HEK293 (cell line): ENCODE measurements around the gene SVIL.
A peak's percentile ranks its signal among the peaks of the same experiment; 100 is the strongest.
"Not testable (repeated sequence)": the region's sequence is repeated elsewhere in the genome, so short reads cannot be mapped to it uniquely, and the experiment has no call there.

Source experiments
- CTCF ChIA-PET: fragments of 350-600 bp; formaldehyde crosslinking; extraction: SDS; loops from one replicate; lab custom pipeline; 2021; ENCODE audit warnings: antibody characterized with exemption; lab: Yijun Ruan, JAX
- POLR2A ChIA-PET: fragments of 300-600 bp; formaldehyde crosslinking; extraction: SDS; loops from one replicate; lab custom pipeline; 2020; ENCODE audit warnings: antibody characterized with exemption, inconsistent platforms; lab: Yijun Ruan, JAX
- H3K27ac ChIP-seq: fragments of 200-500 bp; sonication (Bioruptor generic); 2 replicates; pipeline ENCODE4 v1.5.1; 2014; ENCODE audit warnings: low read depth, low read length, control low read depth, inconsistent platforms; ENCODE audit errors: extremely low read depth
- H3K36me3 ChIP-seq, 2 experiments: fragments of 200-500 bp in 1 of 2; sonication (Bioruptor generic) in 1 of 2; 1 replicate in 1 of 2; 2 replicates in 1 of 2; pipeline ENCODE4 v1.5.1; 2014 to 2017; ENCODE audit warnings: inconsistent platforms in 2 of 2, low read length in 2 of 2; ENCODE audit not compliant: control insufficient read depth in 2 of 2, insufficient read depth in 1 of 2
- H3K4me1 ChIP-seq: fragments of 200-500 bp; sonication (Bioruptor generic); 2 replicates; pipeline ENCODE4 v1.5.1; 2014; ENCODE audit warnings: mild to moderate bottlenecking, low read length, inconsistent platforms; ENCODE audit not compliant: control insufficient read depth, insufficient read depth
- H3K4me3 ChIP-seq: 2 replicates; pipeline ENCODE4 v1.5.1; 2011; ENCODE audit warnings: low read depth, mild to moderate bottlenecking, control low read depth, low read length, moderate library complexity
- H3K9me3 ChIP-seq: fragments of 200-500 bp; sonication (Bioruptor generic); 2 replicates; pipeline ENCODE4 v1.5.1; 2014; ENCODE audit warnings: low read depth, low read length, inconsistent platforms; ENCODE audit not compliant: control insufficient read depth, insufficient read depth
- AEBP2 ChIP-seq: fragments of 450-650 bp; formaldehyde crosslinking; IDR thresholded peaks from 2 replicates; pipeline ENCODE4 v1.5.1; 2016; ENCODE audit warnings: missing biosample characterization, missing genetic modification characterization, borderline replicate concordance
- ATF2 ChIP-seq: fragments of 450-650 bp; formaldehyde crosslinking; IDR thresholded peaks from 2 replicates; pipeline ENCODE4 v1.5.1; 2016; ENCODE audit warnings: missing biosample characterization, missing genetic modification characterization, low read depth
- BCL11A ChIP-seq: fragments of 450-650 bp; formaldehyde crosslinking; IDR thresholded peaks from 2 replicates; pipeline ENCODE4 v1.5.1; 2016; ENCODE audit warnings: low read depth, missing biosample characterization, missing genetic modification characterization
- EGR2 ChIP-seq: fragments of 450-650 bp; formaldehyde crosslinking; IDR thresholded peaks from 2 replicates; pipeline ENCODE4 v1.5.1; 2016; ENCODE audit warnings: low read depth, missing biosample characterization, missing genetic modification characterization
- SCRT2 ChIP-seq: fragments of 450-650 bp; formaldehyde crosslinking; IDR thresholded peaks from 2 replicates; pipeline ENCODE4 v1.5.1; 2016; ENCODE audit warnings: missing biosample characterization, missing genetic modification characterization
- ZBTB20 ChIP-seq: fragments of 450-650 bp; formaldehyde crosslinking; IDR thresholded peaks from 2 replicates; pipeline ENCODE4 v1.5.1; 2016; ENCODE audit warnings: missing biosample characterization, missing genetic modification characterization
- ZFHX2 ChIP-seq: fragments of 450-650 bp; formaldehyde crosslinking; conservative IDR thresholded peaks from 2 replicates; pipeline ENCODE4 v1.5.1; 2016; ENCODE audit warnings: missing biosample characterization, missing genetic modification characterization
- ZNF132 ChIP-seq: fragments of 450-650 bp; formaldehyde crosslinking; IDR thresholded peaks from 2 replicates; pipeline ENCODE4 v1.5.1; 2017; ENCODE audit warnings: missing biosample characterization, missing genetic modification characterization, borderline replicate concordance
- ZNF138 ChIP-seq: fragments of 450-650 bp; formaldehyde crosslinking; IDR thresholded peaks from 2 replicates; pipeline ENCODE4 v1.5.1; 2016; ENCODE audit warnings: missing biosample characterization, missing genetic modification characterization, borderline replicate concordance
- ZNF155 ChIP-seq: fragments of 450-650 bp; formaldehyde crosslinking; IDR thresholded peaks from 2 replicates; pipeline ENCODE4 v1.5.1; 2016; ENCODE audit warnings: missing biosample characterization, missing genetic modification characterization
- ZNF157 ChIP-seq: fragments of 450-650 bp; formaldehyde crosslinking; IDR thresholded peaks from 2 replicates; pipeline ENCODE4 v1.5.1; 2016; ENCODE audit warnings: missing biosample characterization, missing genetic modification characterization
- ZNF211 ChIP-seq: fragments of 450-650 bp; formaldehyde crosslinking; IDR thresholded peaks from 2 replicates; pipeline ENCODE4 v1.5.1; 2016; ENCODE audit warnings: low read depth, missing biosample characterization, missing genetic modification characterization
- ZNF37A ChIP-seq: fragments of 450-650 bp; IDR thresholded peaks from 2 replicates; pipeline ENCODE4 v1.5.1; 2018; ENCODE audit warnings: missing biosample characterization, missing genetic modification characterization
- ZNF623 ChIP-seq: fragments of 450-650 bp; formaldehyde crosslinking; IDR thresholded peaks from 2 replicates; pipeline ENCODE4 v1.5.1; 2016; ENCODE audit warnings: missing biosample characterization, missing genetic modification characterization
- ZNF624 ChIP-seq: fragments of 450-650 bp; formaldehyde crosslinking; IDR thresholded peaks from 2 replicates; pipeline ENCODE4 v1.5.1; 2017; ENCODE audit warnings: missing biosample characterization, missing genetic modification characterization
- ZNF639 ChIP-seq: fragments of 450-650 bp; formaldehyde crosslinking; IDR thresholded peaks from 2 replicates; pipeline ENCODE4 v1.5.1; 2016; ENCODE audit warnings: missing biosample characterization, missing genetic modification characterization
- ZXDB ChIP-seq: fragments of 450-650 bp; formaldehyde crosslinking; IDR thresholded peaks from 2 replicates; pipeline ENCODE4 v1.5.1; 2016; ENCODE audit warnings: missing biosample characterization, missing genetic modification characterization

Gene SVIL

GRCh38 chr10:29508554-29509244 is 126.1 kb downstream of the SVIL start:
- ChIA-PET POLR2A (interaction anchor here (0.7 kb wide), 1 partner anchor 359 kb away, joined by 4 read pairs; no protein-coding TSS in a partner anchor), CTCF (interaction anchor here (0.6 to 1.8 kb wide), 3 partner anchors 9 to 81 kb away, joined by 4 to 13 read pairs (median 5); no protein-coding TSS in a partner anchor)
- no peak for TF ChIP-seq ZNF155
- TF ChIP-seq ZNF37A (tag by site-specific recombination), result no peak
- no peak for TF ChIP-seq ZNF157 (tag by site-specific recombination)
- TF ChIP-seq BCL11A (tag by site-specific recombination), result no peak
- TF ChIP-seq ZNF639, result no peak
- TF ChIP-seq ZNF138, result no peak
- no peak for TF ChIP-seq ZNF132 (tag by site-specific recombination)
- TF ChIP-seq ATF2, result no peak
- TF ChIP-seq ZNF623 (tag by site-specific recombination), result no peak
- no peak for TF ChIP-seq ZNF624
- TF ChIP-seq ZBTB20 (tag by site-specific recombination), result no peak
- Histone ChIP-seq H3K9me3 (no peaks in the 10 kb centered on the region), H3K27ac (no peak overlapping the region), H3K4me3 (no peak overlapping the region), H3K4me1 (no peaks in the 10 kb centered on the region), H3K36me3 (peaks cover 0 to 7% of the 10 kb centered on the region in 2 experiments; a peak in 1 of 3 replicates)

GRCh38 chr10:29507750-29508149 is 127.0 kb downstream of the SVIL start:
- H3K4me1 ChIP-seq, POLR2A ChIA-PET, H3K36me3 ChIP-seq, H3K27ac ChIP-seq, H3K4me3 ChIP-seq, H3K9me3 ChIP-seq: not testable (repeated sequence)
- CTCF ChIA-PET, result interaction anchor here (0.8 kb wide), 1 partner anchor 11 kb away, joined by 3 read pairs; no protein-coding TSS in a partner anchor

- H3K4me1 ChIP-seq, H3K4me3 ChIP-seq, H3K36me3 ChIP-seq, H3K9me3 ChIP-seq, H3K27ac ChIP-seq, CTCF ChIA-PET, POLR2A ChIA-PET: not testable (repeated sequence)
These were observed 128.3 kb downstream of the SVIL start for GRCh38 chr10:29506324-29506921.

GRCh38 chr10:29502351-29502750 is 132.4 kb downstream of the SVIL start:
- Histone ChIP-seq H3K27ac (no peak overlapping the region), H3K4me3 (no peak overlapping the region), H3K9me3 (no peaks in the 10 kb centered on the region), H3K4me1 (no peaks in the 10 kb centered on the region), H3K36me3 (peaks cover 0 to 7% of the 10 kb centered on the region in 2 experiments; a peak in 2 of 3 replicates)
- ChIA-PET CTCF (interaction anchor here (0.6 to 2.9 kb wide), 10 partner anchors 11 to 874 kb away, joined by 3 to 28 read pairs (median 5); no protein-coding TSS in a partner anchor), POLR2A (no interaction called here)
- TF ChIP-seq ZFHX2 (tag by site-specific recombination), result peak; percentile 50
- peak; percentile 63; the same call in 1 of the 2 replicates for TF ChIP-seq EGR2
- no peak for TF ChIP-seq ZNF211 (tag by site-specific recombination)
- no peak for TF ChIP-seq AEBP2
- TF ChIP-seq ZNF639, result no peak
- TF ChIP-seq SCRT2 (tag by site-specific recombination), result no peak
- no peak for TF ChIP-seq ZXDB (tag by site-specific recombination)
